GM12872 (cell line): ENCODE data around the gene OR2W1.
A peak's percentile ranks its signal among the peaks of the same experiment; 100 is the strongest.

Experiments used
- TF ChIP-seq, protein P1 (sequence below): IDR thresholded peaks from 3 replicates; pipeline ENCODE4 v1.5.1; 2011; ENCODE audit warnings: low read depth, mild to moderate bottlenecking, low read length, moderate library complexity; ENCODE audit not compliant: insufficient read depth

The OR2W1 gene

DNA sequence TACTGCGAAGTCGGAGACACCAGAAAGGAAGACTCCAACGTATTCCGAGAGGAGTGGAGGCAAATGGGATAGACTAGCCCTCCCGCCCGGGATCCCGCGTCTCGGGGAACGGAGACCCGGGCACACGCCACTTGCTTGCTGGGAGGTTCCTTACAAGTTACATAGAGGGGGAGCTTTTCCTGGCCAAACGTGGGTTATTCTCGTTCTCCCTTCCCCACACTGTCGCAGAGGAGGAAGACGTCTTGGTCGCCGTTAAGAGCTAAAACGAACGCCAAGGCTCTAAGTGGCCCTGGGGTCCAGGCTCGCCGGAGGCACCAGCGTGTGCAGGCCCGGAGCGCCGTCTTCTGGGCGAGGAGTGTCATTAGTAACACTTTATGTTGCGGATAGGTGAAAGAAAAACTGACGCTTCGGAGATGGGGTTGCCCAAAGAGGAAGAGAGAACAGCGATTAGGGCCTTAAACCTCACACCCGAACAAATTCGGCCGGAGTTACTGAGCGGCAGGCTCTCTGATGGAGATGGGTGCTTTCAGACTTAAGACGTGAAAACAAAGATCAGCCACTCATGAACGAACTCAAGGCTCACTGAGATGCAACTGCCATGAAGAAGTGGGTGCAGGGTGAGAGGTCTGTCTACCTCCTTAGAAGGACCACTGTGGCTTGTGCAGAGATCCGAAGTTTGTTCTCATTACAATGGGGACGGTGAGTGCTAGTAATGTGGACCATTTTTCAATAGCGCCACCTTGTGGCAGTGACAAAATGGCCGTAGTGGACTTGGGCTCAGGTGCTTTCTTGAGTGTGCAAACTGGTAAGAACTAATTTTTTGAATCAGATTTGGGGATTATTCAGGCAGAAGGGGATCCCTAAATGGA, 28.2 kb downstream of the OR2W1 start:
- TF ChIP-seq, protein P1, sequence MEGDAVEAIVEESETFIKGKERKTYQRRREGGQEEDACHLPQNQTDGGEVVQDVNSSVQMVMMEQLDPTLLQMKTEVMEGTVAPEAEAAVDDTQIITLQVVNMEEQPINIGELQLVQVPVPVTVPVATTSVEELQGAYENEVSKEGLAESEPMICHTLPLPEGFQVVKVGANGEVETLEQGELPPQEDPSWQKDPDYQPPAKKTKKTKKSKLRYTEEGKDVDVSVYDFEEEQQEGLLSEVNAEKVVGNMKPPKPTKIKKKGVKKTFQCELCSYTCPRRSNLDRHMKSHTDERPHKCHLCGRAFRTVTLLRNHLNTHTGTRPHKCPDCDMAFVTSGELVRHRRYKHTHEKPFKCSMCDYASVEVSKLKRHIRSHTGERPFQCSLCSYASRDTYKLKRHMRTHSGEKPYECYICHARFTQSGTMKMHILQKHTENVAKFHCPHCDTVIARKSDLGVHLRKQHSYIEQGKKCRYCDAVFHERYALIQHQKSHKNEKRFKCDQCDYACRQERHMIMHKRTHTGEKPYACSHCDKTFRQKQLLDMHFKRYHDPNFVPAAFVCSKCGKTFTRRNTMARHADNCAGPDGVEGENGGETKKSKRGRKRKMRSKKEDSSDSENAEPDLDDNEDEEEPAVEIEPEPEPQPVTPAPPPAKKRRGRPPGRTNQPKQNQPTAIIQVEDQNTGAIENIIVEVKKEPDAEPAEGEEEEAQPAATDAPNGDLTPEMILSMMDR, result peak; percentile 77

DNA sequence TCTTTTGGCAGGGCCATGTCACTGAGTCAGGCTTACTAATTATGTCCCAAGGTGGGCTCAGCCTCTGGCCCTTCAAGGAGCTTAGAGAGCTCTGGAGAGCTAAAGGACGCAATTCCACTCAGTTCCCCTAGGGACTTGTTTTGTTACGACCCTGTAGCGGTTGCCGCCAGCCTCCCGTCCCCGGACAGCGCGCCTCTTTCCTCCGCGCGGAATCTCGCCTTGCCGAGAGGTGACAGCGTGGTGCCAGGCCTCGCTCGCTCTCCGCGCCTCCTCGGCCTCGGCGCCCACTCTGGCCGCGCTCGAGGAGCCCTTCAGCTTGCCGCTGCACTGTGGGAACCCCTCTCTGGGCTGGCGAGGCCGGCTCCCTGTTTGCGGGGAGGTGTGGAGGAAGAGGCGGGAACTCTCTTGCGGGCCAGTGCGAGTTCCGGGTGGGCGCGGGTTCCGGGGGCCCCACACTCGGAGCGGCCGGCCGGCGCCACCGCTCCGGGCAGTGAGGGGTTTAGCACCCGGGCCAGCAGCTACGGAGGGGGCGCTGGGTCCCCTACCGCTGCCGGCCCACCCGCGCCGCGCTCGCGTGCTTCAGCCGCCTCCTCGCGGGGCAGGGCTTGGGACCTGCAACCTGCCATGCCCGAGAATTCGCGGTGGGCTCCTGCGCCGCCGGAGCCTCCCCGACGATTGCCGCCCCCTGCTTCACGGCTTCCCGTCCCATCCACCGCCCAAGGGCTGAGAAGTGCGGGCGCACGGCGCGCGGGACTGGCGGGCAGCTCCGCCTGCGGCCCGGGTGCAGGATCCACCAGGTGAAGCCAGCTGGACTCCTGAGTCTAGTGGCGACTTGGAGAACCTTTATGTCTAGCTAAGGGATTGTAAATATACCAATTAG, 30.0 kb downstream of the OR2W1 start:
- TF ChIP-seq, protein P1, result no peak

- TF ChIP-seq, protein P1, result no peak
Observed at GRCh38 chr6:29011276-29011734, 33.7 kb downstream of the OR2W1 start.

DNA sequence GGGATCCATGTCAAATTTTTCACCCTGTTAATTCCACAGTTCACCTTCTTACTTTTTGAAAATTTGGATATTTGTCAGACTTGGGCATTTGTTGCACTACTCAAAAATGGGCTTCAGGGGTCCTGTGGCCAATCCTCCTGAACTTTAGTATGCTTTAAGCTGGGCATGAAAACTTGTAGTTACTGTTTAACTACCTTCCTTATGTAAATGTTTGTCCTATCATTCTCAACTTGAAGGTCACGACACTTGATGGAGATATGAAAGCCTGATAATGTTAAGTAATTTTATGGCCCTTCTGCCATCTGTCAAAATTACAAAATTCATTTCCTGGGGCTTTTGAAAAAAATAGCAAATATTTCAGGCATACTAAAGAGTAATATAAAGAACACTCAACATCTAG, 35.6 kb downstream of the OR2W1 start:
- TF ChIP-seq, protein P1, result no peak

- TF ChIP-seq, protein P1, result no peak
Observed at GRCh38 chr6:29008089-29008488, 36.9 kb downstream of the OR2W1 start.

- TF ChIP-seq, protein P1, result no peak
Observed at GRCh38 chr6:29005183-29005885, 39.6 kb downstream of the OR2W1 start, which contains the start of gene ZNF311. Gene ZNF311, minus strand, starts transcription at chr6:29005315. Its CDS starts 1,361 bp downstream, at chr6:29003954.
